Activated T-helper 2 cell treated with anti-CD3 and anti-CD28 coated beads, Interferon-gamma antibody, Interleukin-2, Interleukin-4, amounts not matched to agents 10 μg/mL and 5 μg/mL and 100 μg/mL, durations not matched to agents 14 hours and 24 hours and 36 hours (primary cell): Measurements from ENCODE around the gene NOS3. TPM values are rescaled to one million over a fixed set of nuclear protein-coding genes. Genes with fewer than 3 reads are reported as not detected.

ENCODE experiments used
- DNase-seq: peaks from one replicate; pipeline ENCODE4 v3.0.0; 2021; ENCODE audit warnings: low spot score
- H3K27ac Mint-ChIP-seq: one replicate; pipeline ENCODE4 v1.8.0; 2021; ENCODE audit warnings: mixed read lengths
- H3K27me3 Mint-ChIP-seq: one replicate; pipeline ENCODE4 v1.8.0; 2021; ENCODE audit warnings: low read depth, mixed read lengths
- H3K36me3 Mint-ChIP-seq: one replicate; pipeline ENCODE4 v1.8.0; 2021; ENCODE audit warnings: low read depth, mixed read lengths
- H3K4me1 Mint-ChIP-seq: one replicate; pipeline ENCODE4 v1.8.0; 2021; ENCODE audit warnings: low read depth, mixed read lengths
- H3K4me3 Mint-ChIP-seq: one replicate; pipeline ENCODE4 v1.8.0; 2021; ENCODE audit warnings: low read depth, mild to moderate bottlenecking, moderate library complexity, mixed read lengths
- H3K9me3 Mint-ChIP-seq: one replicate; pipeline ENCODE4 v1.8.0; 2021; ENCODE audit warnings: mixed read lengths
- intact Hi-C: fragments of 100-400 bp; cut with micrococcal nuclease; formaldehyde crosslinking; loops from one replicate; pipeline ENCODE4 v1.15.1; 2023
- total RNA-seq: library from RNA; stranded (reverse); gene quantifications from 2 replicates; pipeline ENCODE4 v1.2.3, GENCODE V29; 2022

Gene NOS3
- total RNA-seq, 1 donor from 2014 or later, result 9.8 TPM

DNA sequence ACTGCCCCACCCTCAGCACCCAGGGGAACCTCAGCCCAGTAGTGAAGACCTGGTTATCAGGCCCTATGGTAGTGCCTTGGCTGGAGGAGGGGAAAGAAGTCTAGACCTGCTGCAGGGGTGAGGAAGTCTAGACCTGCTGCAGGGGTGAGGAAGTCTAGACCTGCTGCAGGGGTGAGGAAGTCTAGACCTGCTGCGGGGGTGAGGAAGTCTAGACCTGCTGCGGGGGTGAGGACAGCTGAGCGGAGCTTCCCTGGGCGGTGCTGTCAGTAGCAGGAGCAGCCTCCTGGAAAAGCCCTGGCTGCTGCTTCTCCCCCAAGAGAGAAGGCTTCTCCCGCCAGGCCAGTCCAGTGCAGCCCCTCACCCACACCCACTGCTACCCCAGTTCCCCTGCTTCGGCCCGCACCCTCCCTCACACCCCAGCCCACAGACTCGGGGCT is 6.3 kb downstream of the NOS3 start:
- no peak for DNase-seq
- no peak overlapping the region for H3K27ac Mint-ChIP-seq
- H3K4me3 Mint-ChIP-seq, result no peak overlapping the region
- H3K36me3 Mint-ChIP-seq, result no peaks in the 10 kb centered on the region
- peaks cover 10% of the 10 kb centered on the region for H3K4me1 Mint-ChIP-seq
- intact Hi-C loops, result no loop called here
- no peaks in the 10 kb centered on the region for H3K9me3 Mint-ChIP-seq
- no peaks in the 10 kb centered on the region for H3K27me3 Mint-ChIP-seq

DNA sequence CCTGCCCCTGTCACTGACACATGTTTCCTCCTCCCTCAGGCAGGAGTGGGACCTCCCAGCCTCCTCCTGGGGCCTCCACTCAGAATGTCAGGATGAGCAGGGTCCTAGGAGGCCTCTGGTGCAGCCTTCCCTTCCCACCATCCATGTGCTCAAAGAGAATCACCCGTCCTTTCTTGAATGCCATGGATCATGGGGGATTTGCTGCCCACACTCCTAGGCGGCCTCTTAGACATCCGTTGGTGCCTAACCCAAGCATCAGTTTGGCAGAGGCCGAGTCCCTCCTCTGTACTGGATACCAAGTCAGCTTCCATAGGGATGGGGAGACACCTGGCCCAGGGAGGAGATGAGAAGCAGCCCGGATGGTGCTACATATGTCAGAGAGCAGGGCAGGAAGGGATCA is 7.0 kb downstream of the NOS3 start:
- intact Hi-C loops, result no loop called here
- H3K4me3 Mint-ChIP-seq, result no peak overlapping the region
- no peaks in the 10 kb centered on the region for H3K9me3 Mint-ChIP-seq
- peaks cover 10% of the 10 kb centered on the region for H3K4me1 Mint-ChIP-seq
- H3K27ac Mint-ChIP-seq, result no peak overlapping the region
- no peaks in the 10 kb centered on the region for H3K36me3 Mint-ChIP-seq
- no peak for DNase-seq
- no peaks in the 10 kb centered on the region for H3K27me3 Mint-ChIP-seq

- Mint-ChIP-seq H3K9me3 (no peaks in the 10 kb centered on the region), H3K27ac (no peak overlapping the region), H3K4me3 (no peak overlapping the region), H3K4me1 (peaks cover 10% of the 10 kb centered on the region), H3K27me3 (no peaks in the 10 kb centered on the region), H3K36me3 (no peaks in the 10 kb centered on the region)
- DNase-seq, result no peak
- intact Hi-C loops, result no loop called here
Observed at GRCh38 chr7:150998341-150998740, 7.5 kb downstream of the NOS3 start.

GRCh38 chr7:150999001-150999400 is 8.2 kb downstream of the NOS3 start:
- Mint-ChIP-seq H3K27ac (no peak overlapping the region), H3K4me3 (no peak overlapping the region), H3K4me1 (peaks cover 8% of the 10 kb centered on the region), H3K27me3 (no peaks in the 10 kb centered on the region), H3K9me3 (no peaks in the 10 kb centered on the region), H3K36me3 (no peaks in the 10 kb centered on the region)
- DNase-seq, result no peak
- intact Hi-C loops, result no loop called here

GRCh38 chr7:150999497-151000230 is 8.8 kb downstream of the NOS3 start:
- Mint-ChIP-seq H3K4me3 (no peak overlapping the region), H3K4me1 (peaks cover 4% of the 10 kb centered on the region), H3K36me3 (no peaks in the 10 kb centered on the region), H3K27me3 (no peaks in the 10 kb centered on the region), H3K27ac (no peak overlapping the region), H3K9me3 (no peaks in the 10 kb centered on the region)
- intact Hi-C loops, result no loop called here
- DNase-seq, result no peak

DNA sequence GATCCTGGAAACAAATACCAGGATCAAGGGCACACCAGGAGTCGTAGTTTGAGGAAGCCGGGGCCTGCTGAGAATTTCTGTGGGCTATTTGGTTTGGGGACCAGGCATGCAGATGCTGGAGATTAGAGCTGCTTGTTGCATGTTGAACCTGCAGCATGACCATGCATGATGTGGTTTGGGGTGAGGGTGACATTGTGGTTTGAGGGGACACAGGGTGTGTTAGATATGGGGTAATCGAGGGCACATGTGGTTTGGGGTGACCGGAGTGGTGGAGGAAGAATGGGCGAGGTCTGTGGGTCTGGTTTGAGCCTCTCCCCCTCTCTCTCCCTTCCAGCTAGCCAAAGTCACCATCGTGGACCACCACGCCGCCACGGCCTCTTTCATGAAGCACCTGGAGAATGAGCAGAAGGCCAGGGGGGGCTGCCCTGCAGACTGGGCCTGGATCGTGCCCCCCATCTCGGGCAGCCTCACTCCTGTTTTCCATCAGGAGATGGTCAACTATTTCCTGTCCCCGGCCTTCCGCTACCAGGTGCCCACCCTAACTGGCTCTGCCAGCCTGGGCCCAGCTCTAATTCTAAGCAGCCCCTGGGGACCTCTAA is 10.2 kb downstream of the NOS3 start:
- no peaks in the 10 kb centered on the region for H3K36me3 Mint-ChIP-seq

GRCh38 chr7:151001546-151001945 is 10.7 kb downstream of the NOS3 start:
- no peak overlapping the region for H3K4me3 Mint-ChIP-seq
- peaks cover 2% of the 10 kb centered on the region for H3K4me1 Mint-ChIP-seq
- H3K36me3 Mint-ChIP-seq, result no peaks in the 10 kb centered on the region
- intact Hi-C loops, result no loop called here
- no peaks in the 10 kb centered on the region for H3K27me3 Mint-ChIP-seq
- H3K27ac Mint-ChIP-seq, result no peak overlapping the region
- no peak for DNase-seq
- no peaks in the 10 kb centered on the region for H3K9me3 Mint-ChIP-seq

More for the DNA sequence above, 10.2 kb downstream of the NOS3 start:
- H3K4me1 Mint-ChIP-seq, result peaks cover 2% of the 10 kb centered on the region
- DNase-seq, result no peak
- intact Hi-C loops, result no loop called here
- H3K27ac Mint-ChIP-seq, result no peak overlapping the region
- H3K9me3 Mint-ChIP-seq, result no peaks in the 10 kb centered on the region
- H3K4me3 Mint-ChIP-seq, result no peak overlapping the region
- H3K27me3 Mint-ChIP-seq, result no peaks in the 10 kb centered on the region

DNA sequence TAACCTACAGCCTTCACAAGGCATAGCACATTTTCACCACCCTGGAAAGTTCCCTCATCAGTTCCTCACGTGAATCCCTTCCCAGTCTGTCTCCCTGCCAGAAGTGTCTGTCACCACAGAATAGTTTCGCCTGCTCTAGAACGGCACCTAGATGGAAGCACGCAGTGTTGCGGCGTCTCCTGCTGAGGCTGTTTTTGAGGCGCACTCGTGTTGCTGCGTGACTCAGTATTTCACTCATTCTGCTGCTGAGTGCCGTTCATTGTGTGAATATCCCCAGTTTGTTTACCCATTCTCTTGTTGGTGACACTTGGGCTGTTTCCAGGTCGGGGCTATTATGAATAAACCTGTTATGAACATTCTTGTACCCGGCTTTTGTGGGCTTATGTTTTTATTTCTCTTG is 12.8 kb downstream of the NOS3 start:
- no peaks in the 10 kb centered on the region for H3K36me3 Mint-ChIP-seq
- intact Hi-C loops, result no loop called here

GRCh38 chr7:151005566-151005965 is 14.7 kb downstream of the NOS3 start:
- H3K4me3 Mint-ChIP-seq, result no peak overlapping the region
- no peaks in the 10 kb centered on the region for H3K36me3 Mint-ChIP-seq
- DNase-seq, result no peak
- no peaks in the 10 kb centered on the region for H3K27me3 Mint-ChIP-seq
- intact Hi-C loops, result no loop called here
- H3K9me3 Mint-ChIP-seq, result no peaks in the 10 kb centered on the region
- peaks cover 26% of the 10 kb centered on the region for H3K4me1 Mint-ChIP-seq
- no peak overlapping the region for H3K27ac Mint-ChIP-seq

More for the DNA sequence above, 12.8 kb downstream of the NOS3 start:
- Mint-ChIP-seq H3K9me3 (no peaks in the 10 kb centered on the region), H3K4me3 (no peak overlapping the region), H3K4me1 (peaks cover 17% of the 10 kb centered on the region), H3K27ac (no peak overlapping the region), H3K27me3 (no peaks in the 10 kb centered on the region)
- DNase-seq, result no peak

GRCh38 chr7:151006590-151007300 is 15.9 kb downstream of the NOS3 start:
- intact Hi-C loops, result no loop called here
- Mint-ChIP-seq H3K27me3 (no peaks in the 10 kb centered on the region), H3K9me3 (no peaks in the 10 kb centered on the region), H3K4me1 (peaks cover 33% of the 10 kb centered on the region), H3K27ac (no peak overlapping the region), H3K4me3 (no peak overlapping the region), H3K36me3 (no peaks in the 10 kb centered on the region)
- DNase-seq, result no peak

DNA sequence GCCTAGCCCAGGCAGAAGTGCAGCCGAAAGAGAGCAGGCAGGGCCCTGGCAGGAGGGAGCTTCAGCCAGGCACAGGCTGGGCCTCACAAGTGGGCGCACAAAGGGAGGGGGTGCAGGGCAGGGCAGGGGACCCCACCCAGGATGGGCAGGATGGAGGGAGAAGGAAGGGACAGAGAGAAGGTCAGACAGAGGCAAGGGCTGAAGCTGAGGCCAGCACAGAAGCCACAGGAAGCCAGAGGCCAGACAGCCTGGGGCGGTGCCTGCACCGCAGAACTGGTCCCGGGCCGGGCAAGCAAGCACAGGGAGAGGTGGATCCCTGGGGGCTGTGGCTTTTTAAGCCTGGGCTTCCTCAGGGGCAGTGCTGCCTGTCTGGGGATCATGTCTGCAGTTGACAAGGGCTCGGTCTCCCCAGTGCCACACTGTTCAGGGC is 16.7 kb downstream of the NOS3 start:
- DNase-seq, result no peak
- Mint-ChIP-seq H3K27ac (peak overlapping the region; percentile 77), H3K36me3 (peaks cover 3% of the 10 kb centered on the region), H3K9me3 (no peaks in the 10 kb centered on the region), H3K4me3 (peak overlapping the region; percentile 79), H3K4me1 (peaks cover 40% of the 10 kb centered on the region), H3K27me3 (no peaks in the 10 kb centered on the region)
- intact Hi-C loops, result no loop called here

DNA sequence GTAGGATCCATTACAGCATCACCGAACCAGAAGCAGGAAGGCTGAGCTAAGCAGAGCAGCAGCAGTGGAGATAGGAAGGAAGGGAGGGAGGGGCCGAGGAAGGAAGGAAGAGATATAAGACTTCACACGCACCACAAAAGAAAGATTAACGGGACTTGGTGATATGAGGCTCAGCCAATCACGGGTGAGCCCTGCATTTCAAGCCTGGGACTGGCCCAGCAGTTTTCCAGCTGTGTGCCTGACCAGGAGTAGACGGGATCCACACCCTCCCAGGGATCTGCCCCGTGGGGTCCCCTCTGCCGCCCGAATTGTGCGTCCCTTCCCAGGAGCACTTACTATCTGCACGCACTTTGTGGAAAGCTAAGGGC is 17.3 kb downstream of the NOS3 start:
- Mint-ChIP-seq H3K9me3 (no peaks in the 10 kb centered on the region), H3K4me1 (peaks cover 45% of the 10 kb centered on the region), H3K36me3 (peaks cover 6% of the 10 kb centered on the region), H3K27me3 (no peaks in the 10 kb centered on the region), H3K27ac (peak overlapping the region; percentile 82), H3K4me3 (peak overlapping the region; percentile 79)
- intact Hi-C loops, result no loop called here
- DNase-seq, result peak; percentile 38
